ENCODE results near the gene SLC25A25. TPM values are rescaled to one million over a fixed set of nuclear protein-coding genes. Genes with fewer than 3 reads are reported as not detected.

Gene SLC25A25
- total and polyA plus RNA-seq, 2 donors (not counting 3 experiments of a cell fraction or from before 2014, with no cell fraction given) = 18.1 to 20.2 TPM

GRCh38 chr9:128080206-128080605 lies 12.2 kb downstream of the SLC25A25 start:
- H3K27ac ChIP-seq (ENCODE audit: insufficient read depth, low read depth, low read length) = no peak overlapping the region
- intact Hi-C loops (cut with micrococcal nuclease) = loop anchor here (5.0 kb wide), 1 partner anchor 43 kb away; no protein-coding TSS in a partner anchor
- BruUV-seq (replicated peaks) = no TSS peak
- H3K9me3 ChIP-seq (replicated peaks; ENCODE audit: control insufficient read depth, insufficient read depth, low read length) = no peaks in the 10 kb centered on the region
- no peak overlapping the region for H3K4me2 ChIP-seq (ENCODE audit: insufficient read depth, low read length)
- POLR2A ChIA-PET = interaction anchor here (1.6 kb wide), 1 partner anchor 13 kb away, joined by 3 read pairs; the partner anchor contains the start of genes NAIF1 and SLC25A25
- H2AFZ ChIP-seq (ENCODE audit: low read depth, low read length) = no peak overlapping the region
- dilution Hi-C loops (cut with MboI; ENCODE audit: extremely low pct_ligation_motif_present, low sequenced_read_pairs) = no loop called here
- no peaks in the 10 kb centered on the region for H3K27me3 ChIP-seq (ENCODE audit: control insufficient read depth in 2 of 2, insufficient read depth in 2 of 2, low read length in 2 of 2)
- H3K79me2 ChIP-seq (ENCODE audit: control insufficient read depth, insufficient read depth, low read length) = peaks cover 20% of the 10 kb centered on the region
- H3K36me3 ChIP-seq (ENCODE audit: control insufficient read depth in 2 of 2, extremely low read depth in 1 of 2, insufficient read depth in 2 of 2, low read length in 2 of 2) = no peaks in the 10 kb centered on the region
- no peaks in the 10 kb centered on the region for H3K9me1 ChIP-seq (replicated peaks; ENCODE audit: control insufficient read depth, extremely low read depth, insufficient read depth, low read length)
- H3K9ac ChIP-seq (replicated peaks; ENCODE audit: extremely low read depth, insufficient read depth, low read length) = no peak overlapping the region
- CTCF ChIA-PET = interaction anchor here (0.6 to 1.8 kb wide), 3 partner anchors 8 to 62 kb away, joined by 3 to 10 read pairs (median 9); no protein-coding TSS in a partner anchor
- DNase-seq (ENCODE audit: low read depth, low spot score) (no peak), FAIRE-seq (no peak)
- no peaks in the 10 kb centered on the region for H4K20me1 ChIP-seq (replicated peaks; ENCODE audit: control insufficient read depth, extremely low read depth, insufficient read depth, low read length)
- H3K4me3 ChIP-seq (replicated peaks in 1 of 3; ENCODE audit: insufficient read depth in 1 of 3, low read depth in 1 of 3, low read length in 3 of 3) = no peak overlapping the region
- H3K4me1 ChIP-seq (ENCODE audit: control insufficient read depth, extremely low read depth, insufficient read depth, low read length) = peaks cover 18% of the 10 kb centered on the region
- TF ChIP-seq FOS (IDR thresholded peaks at IDR 0.05; ENCODE audit: borderline replicate concordance, insufficient read depth, low read length) = no peak
- TF ChIP-seq MAX (IDR thresholded peaks at IDR 0.05; ENCODE audit: insufficient read depth, insufficient read length) = no peak
- TF ChIP-seq EZH2 (IDR thresholded peaks at IDR 0.05; ENCODE audit: borderline replicate concordance, low read depth, low read length, severe bottlenecking) = no peak
- TF ChIP-seq POLR2AphosphoS5 (IDR thresholded peaks at IDR 0.05; ENCODE audit: insufficient read depth, low read depth, low read length) = no peak
- no peak for TF ChIP-seq CTCF (IDR thresholded peaks at IDR 0.05; ENCODE audit: extremely low read depth in 1 of 2, insufficient read depth in 1 of 2, low read depth in 1 of 2, low read length in 2 of 2)
- no peak for TF ChIP-seq JUN (IDR thresholded peaks at IDR 0.05; ENCODE audit: borderline replicate concordance, insufficient read depth, insufficient read length, low read depth)
- TF ChIP-seq GATA2 (IDR thresholded peaks at IDR 0.05; ENCODE audit: insufficient read depth, insufficient read length, low read depth, low read length) = no peak
- TF ChIP-seq POLR2A (IDR thresholded peaks at IDR 0.05; ENCODE audit: low read depth, low read length) = no peak

Measured in endothelial cell of umbilical vein (primary cell).